ENCODE measurements around the gene HIVEP3.

DNA sequence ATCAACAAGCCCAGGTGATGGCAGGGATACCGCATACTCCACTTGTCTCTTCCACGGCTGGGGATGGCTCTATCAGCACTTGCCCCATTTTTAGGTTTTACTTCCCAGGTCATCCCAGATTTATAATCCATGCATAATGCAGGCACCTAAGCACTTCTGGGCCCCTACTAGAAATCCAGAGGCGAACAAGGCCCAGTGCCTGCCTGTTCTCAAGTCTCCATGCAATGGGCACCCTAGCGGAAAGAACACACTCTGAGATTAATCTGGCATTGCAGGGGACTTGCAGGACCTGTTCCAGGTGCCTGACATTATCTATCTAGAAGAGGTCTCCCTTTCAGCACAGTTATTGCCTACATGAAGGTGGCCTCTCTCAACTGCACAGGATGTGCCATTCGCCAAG is 39.8 kb downstream of the HIVEP3 start:
- TF ChIP-seq, protein P1, sequence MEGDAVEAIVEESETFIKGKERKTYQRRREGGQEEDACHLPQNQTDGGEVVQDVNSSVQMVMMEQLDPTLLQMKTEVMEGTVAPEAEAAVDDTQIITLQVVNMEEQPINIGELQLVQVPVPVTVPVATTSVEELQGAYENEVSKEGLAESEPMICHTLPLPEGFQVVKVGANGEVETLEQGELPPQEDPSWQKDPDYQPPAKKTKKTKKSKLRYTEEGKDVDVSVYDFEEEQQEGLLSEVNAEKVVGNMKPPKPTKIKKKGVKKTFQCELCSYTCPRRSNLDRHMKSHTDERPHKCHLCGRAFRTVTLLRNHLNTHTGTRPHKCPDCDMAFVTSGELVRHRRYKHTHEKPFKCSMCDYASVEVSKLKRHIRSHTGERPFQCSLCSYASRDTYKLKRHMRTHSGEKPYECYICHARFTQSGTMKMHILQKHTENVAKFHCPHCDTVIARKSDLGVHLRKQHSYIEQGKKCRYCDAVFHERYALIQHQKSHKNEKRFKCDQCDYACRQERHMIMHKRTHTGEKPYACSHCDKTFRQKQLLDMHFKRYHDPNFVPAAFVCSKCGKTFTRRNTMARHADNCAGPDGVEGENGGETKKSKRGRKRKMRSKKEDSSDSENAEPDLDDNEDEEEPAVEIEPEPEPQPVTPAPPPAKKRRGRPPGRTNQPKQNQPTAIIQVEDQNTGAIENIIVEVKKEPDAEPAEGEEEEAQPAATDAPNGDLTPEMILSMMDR (conservative IDR thresholded peaks at IDR 0.05) = no peak
- no peak for TF ChIP-seq EZH2 (IDR thresholded peaks at IDR 0.05; ENCODE audit: low read depth)
